ENCODE results near the gene CACNA1E.
"Not testable (repeated sequence)": the region's sequence is repeated elsewhere in the genome, so short reads cannot be mapped to it uniquely, and the experiment has no call there.

CACNA1E gene

GRCh38 chr1:181832173-181832880 lies 349.0 kb downstream of the CACNA1E start:
- DNase-seq = not testable (repeated sequence)

GRCh38 chr1:181846001-181846645 lies 362.8 kb downstream of the CACNA1E start:
- DNase-seq = no peak

- DNase-seq = no peak
Observed at GRCh38 chr1:181846681-181847080, 363.4 kb downstream of the CACNA1E start.

GRCh38 chr1:181849071-181849470 lies 365.8 kb downstream of the CACNA1E start:
- DNase-seq = no peak

GRCh38 chr1:181854212-181854611 lies 370.9 kb downstream of the CACNA1E start:
- not testable (repeated sequence) for DNase-seq

- no peak for DNase-seq
Observed at GRCh38 chr1:181855380-181855779, 372.1 kb downstream of the CACNA1E start.

Measured in stimulated activated CD8-positive, alpha-beta memory T cell treated with anti-CD3 and anti-CD28 coated beads, Interleukin-4, amount 100 ng/mL, for 48 hours (primary cell).